ENCODE data around the gene LRCH4.
A peak's percentile ranks its signal among the peaks of the same experiment; 100 is the strongest.

Gene LRCH4

DNA sequence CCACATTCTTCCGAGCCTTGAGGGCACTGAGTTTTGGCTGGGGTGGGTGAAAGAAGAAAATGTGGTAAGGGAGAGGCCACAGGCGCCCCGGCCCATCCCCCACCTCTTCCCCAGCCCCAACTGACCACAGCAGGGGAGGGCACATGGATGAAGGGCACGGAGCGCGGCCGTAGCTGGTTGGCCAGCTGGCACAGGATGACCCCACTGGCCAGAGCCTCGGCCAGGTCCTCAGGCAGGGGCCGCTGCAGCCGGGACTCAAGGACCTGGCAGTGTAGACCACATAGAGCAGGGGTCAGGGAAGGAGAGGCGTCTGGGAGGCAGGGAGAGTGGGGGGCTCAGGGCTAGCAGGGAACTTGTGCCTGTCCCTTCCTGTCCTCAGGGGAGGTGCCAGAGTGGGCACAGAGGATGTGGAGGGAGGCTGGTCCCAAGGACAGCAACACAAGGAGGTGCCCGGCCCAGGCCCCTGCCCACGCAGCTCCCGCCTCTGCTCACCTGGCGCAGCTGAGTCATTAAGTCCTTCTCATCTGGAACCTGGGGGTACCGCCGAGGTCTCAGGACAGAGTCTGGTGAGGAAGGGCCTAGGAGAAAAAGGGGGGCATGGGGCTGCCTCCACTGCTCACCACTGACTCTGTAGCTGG lies 10.1 kb downstream of the LRCH4 start:
- no peaks in the 10 kb centered on the region for H3K9me3 ChIP-seq (ENCODE audit: control insufficient read depth, low read length)
- no peak overlapping the region for H3K9ac ChIP-seq (ENCODE audit: low read length)
- H3K36me3 ChIP-seq (ENCODE audit: control insufficient read depth, insufficient read depth, low read length), result peaks cover 27% of the 10 kb centered on the region
- peaks cover 11% of the 10 kb centered on the region for H3K4me1 ChIP-seq (ENCODE audit: control insufficient read depth, insufficient read depth, low read length)
- no peak overlapping the region for H3K4me3 ChIP-seq (ENCODE audit: low read length)
- peaks cover 6% of the 10 kb centered on the region for H3K27me3 ChIP-seq (ENCODE audit: control insufficient read depth, insufficient read depth, low read length)

GRCh38 chr7:100575206-100575631 lies 10.7 kb downstream of the LRCH4 start:
- Histone ChIP-seq H3K4me1 (ENCODE audit: control insufficient read depth, insufficient read depth, low read length) (peaks cover 15% of the 10 kb centered on the region), H3K9ac (ENCODE audit: low read length) (no peak overlapping the region), H3K9me3 (ENCODE audit: control insufficient read depth, low read length) (no peaks in the 10 kb centered on the region), H3K4me3 (ENCODE audit: low read length) (no peak overlapping the region), H3K36me3 (ENCODE audit: control insufficient read depth, insufficient read depth, low read length) (peaks cover 20% of the 10 kb centered on the region), H3K27me3 (ENCODE audit: control insufficient read depth, insufficient read depth, low read length) (peaks cover 6% of the 10 kb centered on the region)

- Histone ChIP-seq H3K36me3 (ENCODE audit: control insufficient read depth, insufficient read depth, low read length) (peaks cover 15% of the 10 kb centered on the region), H3K4me3 (ENCODE audit: low read length) (no peak overlapping the region), H3K9me3 (ENCODE audit: control insufficient read depth, low read length) (no peaks in the 10 kb centered on the region), H3K9ac (ENCODE audit: low read length) (no peak overlapping the region), H3K27me3 (ENCODE audit: control insufficient read depth, insufficient read depth, low read length) (peaks cover 6% of the 10 kb centered on the region), H3K4me1 (ENCODE audit: control insufficient read depth, insufficient read depth, low read length) (peaks cover 22% of the 10 kb centered on the region)
Observed at GRCh38 chr7:100574362-100575205, 11.3 kb downstream of the LRCH4 start.

GRCh38 chr7:100573691-100574361 lies 12.1 kb downstream of the LRCH4 start, which contains the start of gene SAP25:
Gene SAP25 (minus strand): TSS chr7:100573900. CDS start chr7:100573742, 158 bp downstream.
- Histone ChIP-seq H3K36me3 (ENCODE audit: control insufficient read depth, insufficient read depth, low read length) (peaks cover 13% of the 10 kb centered on the region), H3K27me3 (ENCODE audit: control insufficient read depth, insufficient read depth, low read length) (peaks cover 6% of the 10 kb centered on the region)

GRCh38 chr7:100572949-100573675 lies 12.8 kb downstream of the LRCH4 start:
- Histone ChIP-seq H3K4me1 (ENCODE audit: control insufficient read depth, insufficient read depth, low read length) (peaks cover 28% of the 10 kb centered on the region), H3K36me3 (ENCODE audit: control insufficient read depth, insufficient read depth, low read length) (peaks cover 6% of the 10 kb centered on the region), H3K27me3 (ENCODE audit: control insufficient read depth, insufficient read depth, low read length) (peaks cover 6% of the 10 kb centered on the region), H3K4me3 (ENCODE audit: low read length) (no peak overlapping the region), H3K9ac (ENCODE audit: low read length) (no peak overlapping the region), H3K9me3 (ENCODE audit: control insufficient read depth, low read length) (no peaks in the 10 kb centered on the region)

More at GRCh38 chr7:100573691-100574361, 12.1 kb downstream of the LRCH4 start, which contains the start of gene SAP25:
- H3K9ac ChIP-seq (ENCODE audit: low read length), result no peak within 1 kb of the TSS
- no peak within 1 kb of the TSS for H3K4me3 ChIP-seq (ENCODE audit: low read length)
- H3K4me1 ChIP-seq (ENCODE audit: control insufficient read depth, insufficient read depth, low read length), result peaks cover 27% of the 10 kb centered on the region
- H3K9me3 ChIP-seq (ENCODE audit: control insufficient read depth, low read length), result no peaks in the 10 kb centered on the region

GRCh38 chr7:100572281-100572948 lies 13.5 kb downstream of the LRCH4 start:
- peaks cover 6% of the 10 kb centered on the region for H3K27me3 ChIP-seq (ENCODE audit: control insufficient read depth, insufficient read depth, low read length)
- H3K9ac ChIP-seq (ENCODE audit: low read length), result no peak overlapping the region
- H3K9me3 ChIP-seq (ENCODE audit: control insufficient read depth, low read length), result no peaks in the 10 kb centered on the region
- H3K4me3 ChIP-seq (ENCODE audit: low read length), result no peak overlapping the region
- peaks cover 33% of the 10 kb centered on the region for H3K4me1 ChIP-seq (ENCODE audit: control insufficient read depth, insufficient read depth, low read length)
- no peaks in the 10 kb centered on the region for H3K36me3 ChIP-seq (ENCODE audit: control insufficient read depth, insufficient read depth, low read length)

DNA sequence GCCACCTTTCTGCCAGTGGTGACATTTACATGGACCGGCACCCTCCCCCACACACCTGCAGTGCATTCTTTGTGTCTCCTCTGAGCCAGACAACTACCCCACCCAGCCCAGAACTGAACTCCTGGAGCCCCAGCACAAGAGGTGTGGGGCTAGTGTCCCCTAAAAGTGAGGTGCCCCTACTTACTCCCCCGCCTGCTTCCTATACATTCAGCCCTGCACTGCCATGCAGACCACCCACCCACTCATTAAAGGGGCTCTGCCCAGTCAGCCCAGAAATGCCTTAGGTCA lies 14.2 kb downstream of the LRCH4 start:
- Histone ChIP-seq H3K27me3 (ENCODE audit: control insufficient read depth, insufficient read depth, low read length) (peaks cover 6% of the 10 kb centered on the region), H3K36me3 (ENCODE audit: control insufficient read depth, insufficient read depth, low read length) (no peaks in the 10 kb centered on the region)

GRCh38 chr7:100570954-100571828 lies 14.7 kb downstream of the LRCH4 start:
- H3K4me3 ChIP-seq (ENCODE audit: low read length), result no peak overlapping the region
- H3K9me3 ChIP-seq (ENCODE audit: control insufficient read depth, low read length), result no peaks in the 10 kb centered on the region
- no peaks in the 10 kb centered on the region for H3K36me3 ChIP-seq (ENCODE audit: control insufficient read depth, insufficient read depth, low read length)
- H3K4me1 ChIP-seq (ENCODE audit: control insufficient read depth, insufficient read depth, low read length), result peaks cover 33% of the 10 kb centered on the region
- no peak overlapping the region for H3K9ac ChIP-seq (ENCODE audit: low read length)
- peaks cover 6% of the 10 kb centered on the region for H3K27me3 ChIP-seq (ENCODE audit: control insufficient read depth, insufficient read depth, low read length)

More for the DNA sequence above, 14.2 kb downstream of the LRCH4 start:
- Histone ChIP-seq H3K9ac (ENCODE audit: low read length) (no peak overlapping the region), H3K4me1 (ENCODE audit: control insufficient read depth, insufficient read depth, low read length) (peaks cover 33% of the 10 kb centered on the region), H3K4me3 (ENCODE audit: low read length) (no peak overlapping the region), H3K9me3 (ENCODE audit: control insufficient read depth, low read length) (no peaks in the 10 kb centered on the region)

DNA sequence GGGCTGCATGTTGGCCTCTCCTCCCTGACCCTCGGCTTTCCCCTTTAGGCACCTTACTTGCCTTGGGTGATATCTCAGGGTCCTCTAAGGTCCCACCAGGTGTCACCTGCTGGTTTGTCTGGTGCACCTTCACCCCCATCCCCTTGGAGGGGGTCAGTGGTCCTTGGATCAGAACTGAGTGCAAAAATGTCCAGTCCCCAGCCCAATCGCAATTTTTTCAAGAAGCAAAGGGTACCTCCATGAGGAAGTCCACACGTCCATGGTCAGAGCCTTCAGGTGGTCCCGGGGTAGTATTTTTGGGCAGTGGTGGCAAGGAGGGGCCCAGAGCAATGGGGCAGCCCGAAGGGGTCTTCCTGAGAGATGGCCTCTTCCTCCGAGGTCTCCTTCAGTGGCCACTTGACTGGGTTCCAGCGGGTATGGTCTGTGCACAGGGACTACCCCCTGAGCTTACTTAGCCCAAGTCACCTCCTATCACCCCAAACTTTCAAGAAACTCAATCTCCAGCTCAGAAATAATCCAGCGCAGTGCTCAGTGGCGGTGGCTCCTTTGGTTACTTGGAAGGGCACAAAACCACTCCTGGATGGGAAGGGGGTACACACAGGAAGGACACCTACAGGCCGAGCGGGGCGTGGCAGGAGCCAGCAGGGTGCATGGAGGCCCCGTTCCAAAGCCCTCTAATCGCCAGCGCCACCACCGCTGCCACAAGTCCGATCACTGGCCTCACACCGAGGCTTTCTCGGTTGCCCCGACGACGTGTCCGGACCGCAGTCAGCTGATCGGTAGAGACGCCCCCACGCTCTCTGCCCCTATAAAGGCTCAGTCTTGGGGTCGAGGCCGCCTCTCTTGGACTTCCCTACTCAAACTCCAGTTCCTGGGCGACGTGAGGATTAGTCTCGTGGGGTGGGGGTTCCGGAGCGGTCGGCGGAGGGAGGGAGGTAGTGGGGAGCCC lies 16.8 kb downstream of the LRCH4 start:
- H3K36me3 ChIP-seq (ENCODE audit: control insufficient read depth, insufficient read depth, low read length), result no peaks in the 10 kb centered on the region
- H3K9ac ChIP-seq (ENCODE audit: low read length), result peak overlapping the region; percentile 34

More for the DNA sequence above, 16.8 kb downstream of the LRCH4 start:
- H3K4me3 ChIP-seq (ENCODE audit: low read length), result no peak overlapping the region
- H3K9me3 ChIP-seq (ENCODE audit: control insufficient read depth, low read length), result no peaks in the 10 kb centered on the region
- H3K4me1 ChIP-seq (ENCODE audit: control insufficient read depth, insufficient read depth, low read length), result peaks cover 34% of the 10 kb centered on the region
- H3K27me3 ChIP-seq (ENCODE audit: control insufficient read depth, insufficient read depth, low read length), result peaks cover 6% of the 10 kb centered on the region
